Chondrocyte (in vitro differentiated cells): ENCODE results near the gene NRSN2. TPM values are rescaled to one million over a fixed set of nuclear protein-coding genes. Genes with fewer than 3 reads are reported as not detected.

ENCODE experiments used
- DNase-seq: peaks from one replicate; pipeline ENCODE4 v3.0.0; 2021; ENCODE audit warnings: mixed read lengths, low spot score
- H3K27ac Mint-ChIP-seq: one replicate; pipeline ENCODE4 v1.8.0; 2021; ENCODE audit warnings: mild to moderate bottlenecking, moderate library complexity, mixed read lengths; ENCODE audit not compliant: unreplicated experiment
- H3K27me3 Mint-ChIP-seq: 2 replicates; pipeline ENCODE4 v1.8.0; 2021; ENCODE audit warnings: low read depth, mixed read lengths
- H3K36me3 Mint-ChIP-seq: 2 replicates; pipeline ENCODE4 v1.8.0; 2021; ENCODE audit warnings: low read depth, mixed read lengths
- H3K4me1 Mint-ChIP-seq: 2 replicates; pipeline ENCODE4 v1.8.0; 2021; ENCODE audit warnings: low read depth, mild to moderate bottlenecking, mixed read lengths
- H3K4me3 Mint-ChIP-seq: one replicate; pipeline ENCODE4 v1.8.0; 2021; ENCODE audit warnings: mild to moderate bottlenecking, moderate library complexity, mixed read lengths; ENCODE audit not compliant: unreplicated experiment
- H3K9me3 Mint-ChIP-seq: 2 replicates; pipeline ENCODE4 v1.8.0; 2021; ENCODE audit warnings: low read depth, mixed read lengths
- total RNA-seq: library from RNA; stranded (reverse); gene quantifications from 3 replicates; pipeline ENCODE4 v1.2.1, GENCODE V29; 2021
- TF ChIP-seq, protein P1 (sequence below): fragments of 200-600 bp; sonication (generic); IDR thresholded peaks from 2 replicates; pipeline ENCODE4 v1.5.0; 2021; ENCODE audit warnings: antibody characterized with exemption, mild to moderate bottlenecking, moderate library complexity

The NRSN2 gene
- total RNA-seq, 1 donor from 2014 or later = 77.1 TPM

DNA sequence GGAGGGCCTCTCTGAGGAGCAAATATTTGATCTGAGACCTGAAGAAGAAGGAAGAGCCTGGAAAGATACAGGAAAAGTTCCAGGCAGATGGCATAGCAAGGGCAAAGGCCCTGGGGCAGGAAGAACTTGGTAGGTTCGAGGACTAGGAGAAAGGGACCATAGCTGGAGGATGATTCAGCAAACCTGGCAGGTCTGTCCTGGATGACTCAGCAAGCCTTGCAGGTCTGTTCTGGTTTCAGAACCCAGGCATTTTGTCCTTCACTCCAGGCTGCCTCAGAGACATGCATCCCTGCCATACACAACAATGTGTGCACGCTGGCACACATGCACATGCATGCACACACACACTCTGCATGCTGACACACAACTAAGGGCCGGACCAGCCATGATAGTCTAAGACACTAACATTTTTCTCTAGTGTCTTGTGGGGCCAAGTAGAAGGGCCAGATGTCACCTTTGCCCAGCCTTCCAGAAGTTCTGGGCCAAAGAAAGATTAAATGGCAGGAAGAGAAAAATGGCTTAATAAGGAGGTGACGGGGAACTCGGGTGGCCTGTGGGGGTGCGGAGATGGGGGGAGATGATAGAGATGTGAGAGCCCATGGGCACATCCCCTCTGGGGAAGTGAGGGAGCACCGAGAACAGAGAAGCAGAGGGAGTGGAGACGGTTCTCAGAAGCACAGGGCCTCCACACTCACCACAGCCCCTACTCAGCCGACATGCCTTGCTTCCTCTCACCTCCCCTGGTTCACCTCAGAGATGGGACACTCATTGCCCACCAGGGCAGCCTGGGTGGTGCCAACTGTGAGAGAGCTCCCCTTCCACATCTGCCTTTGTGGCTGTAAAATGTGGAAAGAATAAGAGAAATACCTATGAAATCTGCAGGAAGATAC is 18.2 kb downstream of the NRSN2 start:
- peaks cover 36% of the 10 kb centered on the region for H3K4me1 Mint-ChIP-seq

DNA sequence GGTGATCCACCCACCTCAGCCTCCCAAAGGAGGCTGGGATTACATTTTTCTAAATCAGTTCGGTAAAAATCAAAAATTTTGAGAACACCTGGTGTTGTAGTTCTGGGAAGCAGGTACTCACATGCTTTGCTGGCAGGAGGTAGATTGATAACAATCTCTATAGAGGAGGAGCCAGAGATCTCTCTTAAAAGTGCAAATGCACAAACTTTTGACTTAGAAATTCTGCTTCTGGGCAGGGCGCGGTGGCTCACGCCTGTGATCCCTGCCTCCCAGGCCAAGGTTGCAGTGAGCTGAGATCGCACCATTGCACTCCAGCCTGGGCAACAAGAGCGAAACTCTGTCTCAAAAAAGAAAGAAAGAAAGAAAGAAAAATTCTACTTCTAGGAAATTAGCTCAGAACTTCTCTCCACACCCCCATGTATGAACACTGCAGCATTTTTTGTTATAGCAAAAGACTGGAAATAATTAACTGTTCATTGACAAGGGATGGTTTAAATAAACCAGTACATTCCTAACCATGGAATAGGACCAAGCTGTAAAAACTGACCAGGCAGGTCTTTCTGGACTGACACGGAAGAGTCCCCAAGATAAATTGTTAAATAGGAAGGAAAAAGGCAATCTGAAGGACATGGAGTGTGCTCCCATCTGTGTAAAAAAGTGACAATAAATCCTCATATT is 19.3 kb downstream of the NRSN2 start:
- Mint-ChIP-seq H3K27me3 (no peaks in the 10 kb centered on the region), H3K9me3 (no peaks in the 10 kb centered on the region), H3K36me3 (peaks cover 1% of the 10 kb centered on the region), H3K4me3 (no peak overlapping the region), H3K4me1 (peaks cover 34% of the 10 kb centered on the region), H3K27ac (no peak overlapping the region)
- no peak for DNase-seq
- TF ChIP-seq, protein P1, sequence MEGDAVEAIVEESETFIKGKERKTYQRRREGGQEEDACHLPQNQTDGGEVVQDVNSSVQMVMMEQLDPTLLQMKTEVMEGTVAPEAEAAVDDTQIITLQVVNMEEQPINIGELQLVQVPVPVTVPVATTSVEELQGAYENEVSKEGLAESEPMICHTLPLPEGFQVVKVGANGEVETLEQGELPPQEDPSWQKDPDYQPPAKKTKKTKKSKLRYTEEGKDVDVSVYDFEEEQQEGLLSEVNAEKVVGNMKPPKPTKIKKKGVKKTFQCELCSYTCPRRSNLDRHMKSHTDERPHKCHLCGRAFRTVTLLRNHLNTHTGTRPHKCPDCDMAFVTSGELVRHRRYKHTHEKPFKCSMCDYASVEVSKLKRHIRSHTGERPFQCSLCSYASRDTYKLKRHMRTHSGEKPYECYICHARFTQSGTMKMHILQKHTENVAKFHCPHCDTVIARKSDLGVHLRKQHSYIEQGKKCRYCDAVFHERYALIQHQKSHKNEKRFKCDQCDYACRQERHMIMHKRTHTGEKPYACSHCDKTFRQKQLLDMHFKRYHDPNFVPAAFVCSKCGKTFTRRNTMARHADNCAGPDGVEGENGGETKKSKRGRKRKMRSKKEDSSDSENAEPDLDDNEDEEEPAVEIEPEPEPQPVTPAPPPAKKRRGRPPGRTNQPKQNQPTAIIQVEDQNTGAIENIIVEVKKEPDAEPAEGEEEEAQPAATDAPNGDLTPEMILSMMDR = no peak

More for the DNA sequence above, 18.2 kb downstream of the NRSN2 start:
- Mint-ChIP-seq H3K4me3 (no peak overlapping the region), H3K27me3 (no peaks in the 10 kb centered on the region), H3K36me3 (peaks cover 1% of the 10 kb centered on the region), H3K27ac (peak overlapping the region; percentile 3), H3K9me3 (no peaks in the 10 kb centered on the region)
- TF ChIP-seq, protein P1 = no peak
- no peak for DNase-seq

DNA sequence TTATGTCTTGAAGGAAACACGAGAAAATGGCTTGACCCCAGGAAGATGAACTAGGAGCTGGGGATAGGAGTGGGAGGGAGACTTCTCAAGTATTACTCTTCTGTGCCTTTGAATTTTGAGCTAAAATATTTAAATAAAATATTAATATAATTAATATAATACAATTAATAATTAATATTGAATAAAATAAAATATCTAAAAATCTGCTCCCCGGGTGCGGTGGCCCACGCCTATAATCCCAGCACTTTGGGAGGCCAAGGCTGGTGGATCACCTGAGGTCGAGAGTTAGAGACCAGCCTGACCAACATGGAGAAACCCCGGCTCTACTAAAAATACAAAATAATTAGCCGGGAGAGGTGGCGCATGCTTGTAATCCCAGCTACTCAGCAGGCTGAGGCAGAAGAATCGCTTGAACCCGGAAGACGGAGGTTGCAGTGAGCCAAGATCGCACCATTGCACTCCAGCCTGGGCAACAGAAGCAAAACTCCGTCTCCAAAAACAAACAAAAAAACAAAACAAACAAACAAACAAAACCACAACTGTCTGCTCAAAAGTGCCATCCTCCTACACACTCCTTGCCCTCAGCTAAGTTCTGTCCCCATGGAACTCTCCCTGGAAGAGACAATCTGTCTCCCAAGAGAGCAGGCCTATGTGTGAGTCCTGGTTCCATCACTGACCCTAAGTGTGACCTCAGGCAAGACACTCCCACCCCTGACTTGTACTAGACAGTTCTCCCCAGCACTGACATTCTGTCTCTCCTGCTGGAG is 20.0 kb downstream of the NRSN2 start:
- DNase-seq = no peak
- H3K36me3 Mint-ChIP-seq = peaks cover 1% of the 10 kb centered on the region
- no peak overlapping the region for H3K27ac Mint-ChIP-seq
- TF ChIP-seq, protein P1 = no peak
- no peak overlapping the region for H3K4me3 Mint-ChIP-seq
- peaks cover 36% of the 10 kb centered on the region for H3K4me1 Mint-ChIP-seq
- no peaks in the 10 kb centered on the region for H3K9me3 Mint-ChIP-seq
- no peaks in the 10 kb centered on the region for H3K27me3 Mint-ChIP-seq

DNA sequence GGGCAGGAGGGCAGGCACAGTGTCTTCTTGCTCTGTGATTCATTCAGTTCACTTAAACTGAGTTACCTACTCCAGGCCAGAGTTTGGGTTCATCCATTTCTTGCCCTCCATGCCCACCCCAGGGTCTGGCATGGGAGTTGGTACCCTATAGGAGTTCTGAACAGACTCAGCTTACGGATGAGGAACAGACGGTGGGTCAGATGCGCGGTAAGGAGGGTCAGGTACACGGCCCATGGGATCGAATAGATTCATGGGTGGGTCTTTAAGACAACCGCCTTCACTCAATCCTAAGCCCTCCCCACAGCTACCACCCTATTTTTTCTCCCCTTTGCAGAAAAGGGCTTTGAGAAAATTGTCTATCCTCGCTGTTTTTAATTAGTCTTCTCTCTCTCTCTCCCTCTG is 20.6 kb downstream of the NRSN2 start:
- TF ChIP-seq, protein P1 = no peak
- Mint-ChIP-seq H3K36me3 (peaks cover 1% of the 10 kb centered on the region), H3K4me3 (no peak overlapping the region), H3K9me3 (no peaks in the 10 kb centered on the region), H3K27ac (no peak overlapping the region), H3K4me1 (peaks cover 38% of the 10 kb centered on the region), H3K27me3 (no peaks in the 10 kb centered on the region)
- no peak for DNase-seq

DNA sequence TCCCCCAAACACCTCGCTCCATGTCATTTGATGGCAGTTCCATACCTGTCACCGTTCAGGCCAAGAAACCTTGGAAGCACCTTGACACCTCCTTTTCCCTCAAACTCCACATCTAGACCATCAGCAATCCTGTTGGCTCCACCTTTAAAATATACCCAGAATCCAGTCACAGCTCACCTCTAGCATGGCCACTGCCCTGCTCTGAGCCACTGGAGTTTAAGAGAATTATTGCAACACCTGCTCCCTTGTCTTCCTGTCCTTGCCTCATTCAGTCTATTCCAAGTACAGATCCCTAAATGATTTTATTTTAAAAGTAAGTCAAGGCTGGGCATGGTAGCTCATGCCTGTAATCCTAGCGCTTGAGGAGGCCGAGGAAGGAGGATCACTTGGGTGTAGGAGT is 22.0 kb downstream of the NRSN2 start:
- Mint-ChIP-seq H3K9me3 (no peaks in the 10 kb centered on the region), H3K4me3 (no peak overlapping the region), H3K27me3 (no peaks in the 10 kb centered on the region), H3K36me3 (no peaks in the 10 kb centered on the region), H3K4me1 (peaks cover 41% of the 10 kb centered on the region), H3K27ac (no peak overlapping the region)
- TF ChIP-seq, protein P1 = no peak
- DNase-seq = no peak
